Retinal pigment epithelial cell (primary cell): Measurements from ENCODE around the gene RAVER2.

Experiments
- DNase-seq: peaks from one replicate; pipeline ENCODE4 v3.0.0-alpha.2; 2010; ENCODE audit warnings: low read depth
- H3K4me3 ChIP-seq: 2 replicates; pipeline ENCODE4 v1.5.1; 2011; ENCODE audit warnings: mild to moderate bottlenecking, low read length, control low read depth, moderate library complexity
- TF ChIP-seq, protein P1 (sequence below): conservative IDR thresholded peaks from 2 replicates; pipeline ENCODE4 v1.5.1; 2011; ENCODE audit warnings: low read depth, low read length, control low read depth, inconsistent platforms

The RAVER2 gene

GRCh38 chr1:64705591-64705990, 39.3 kb upstream of the RAVER2 start:
- no peak overlapping the region for H3K4me3 ChIP-seq
- TF ChIP-seq, protein P1, sequence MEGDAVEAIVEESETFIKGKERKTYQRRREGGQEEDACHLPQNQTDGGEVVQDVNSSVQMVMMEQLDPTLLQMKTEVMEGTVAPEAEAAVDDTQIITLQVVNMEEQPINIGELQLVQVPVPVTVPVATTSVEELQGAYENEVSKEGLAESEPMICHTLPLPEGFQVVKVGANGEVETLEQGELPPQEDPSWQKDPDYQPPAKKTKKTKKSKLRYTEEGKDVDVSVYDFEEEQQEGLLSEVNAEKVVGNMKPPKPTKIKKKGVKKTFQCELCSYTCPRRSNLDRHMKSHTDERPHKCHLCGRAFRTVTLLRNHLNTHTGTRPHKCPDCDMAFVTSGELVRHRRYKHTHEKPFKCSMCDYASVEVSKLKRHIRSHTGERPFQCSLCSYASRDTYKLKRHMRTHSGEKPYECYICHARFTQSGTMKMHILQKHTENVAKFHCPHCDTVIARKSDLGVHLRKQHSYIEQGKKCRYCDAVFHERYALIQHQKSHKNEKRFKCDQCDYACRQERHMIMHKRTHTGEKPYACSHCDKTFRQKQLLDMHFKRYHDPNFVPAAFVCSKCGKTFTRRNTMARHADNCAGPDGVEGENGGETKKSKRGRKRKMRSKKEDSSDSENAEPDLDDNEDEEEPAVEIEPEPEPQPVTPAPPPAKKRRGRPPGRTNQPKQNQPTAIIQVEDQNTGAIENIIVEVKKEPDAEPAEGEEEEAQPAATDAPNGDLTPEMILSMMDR: no peak
- no peak for DNase-seq

- H3K4me3 ChIP-seq: no peak overlapping the region
- DNase-seq: no peak
- TF ChIP-seq, protein P1: no peak
Measured at GRCh38 chr1:64711266-64711665, 33.6 kb upstream of the RAVER2 start.

DNA sequence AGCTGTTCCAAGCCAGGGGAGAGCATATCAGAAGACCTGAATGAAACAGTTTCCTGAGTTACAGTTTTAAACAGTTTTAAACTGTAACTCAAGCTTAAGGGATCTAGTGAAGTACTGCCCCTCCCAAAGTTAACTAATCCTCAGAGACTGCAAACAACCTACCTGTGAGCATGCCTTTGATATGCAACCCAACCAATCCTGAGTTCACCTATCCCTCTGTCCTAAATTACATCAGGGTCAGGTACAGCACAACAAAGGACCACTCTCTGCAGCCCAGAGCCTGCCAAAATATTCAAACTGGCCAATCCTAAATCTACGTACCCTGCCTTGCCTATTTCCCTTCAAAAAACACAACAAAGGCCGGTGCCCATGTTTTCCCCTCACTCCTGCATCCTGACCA, 32.8 kb upstream of the RAVER2 start:
- TF ChIP-seq, protein P1: no peak
- no peak for DNase-seq
- no peak overlapping the region for H3K4me3 ChIP-seq

DNA sequence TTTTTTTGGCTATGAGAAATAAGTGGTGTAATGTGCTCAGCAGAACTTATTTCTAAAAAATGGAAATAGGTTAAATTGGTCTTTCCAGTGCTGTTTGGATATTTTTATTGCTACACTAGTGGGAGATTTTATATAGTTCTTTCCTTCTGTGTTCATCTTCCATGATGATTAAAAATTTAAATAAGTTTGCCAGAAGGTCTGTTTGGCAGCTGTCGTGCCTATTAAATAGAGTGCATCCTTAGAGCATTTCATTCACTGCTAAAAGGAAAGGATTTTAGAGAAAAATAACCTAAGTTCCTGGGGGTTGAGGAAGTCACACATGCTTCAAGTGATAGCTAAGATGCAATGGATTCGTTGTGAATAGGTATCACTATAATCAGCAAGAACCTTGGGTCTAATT, 29.7 kb upstream of the RAVER2 start:
- TF ChIP-seq, protein P1: no peak
- DNase-seq: no peak
- no peak overlapping the region for H3K4me3 ChIP-seq

GRCh38 chr1:64721135-64721534, 23.7 kb upstream of the RAVER2 start:
- H3K4me3 ChIP-seq: no peak overlapping the region
- TF ChIP-seq, protein P1: no peak
- DNase-seq: no peak

GRCh38 chr1:64721576-64722145, 23.2 kb upstream of the RAVER2 start:
- no peak for DNase-seq
- no peak overlapping the region for H3K4me3 ChIP-seq
- TF ChIP-seq, protein P1: no peak

DNA sequence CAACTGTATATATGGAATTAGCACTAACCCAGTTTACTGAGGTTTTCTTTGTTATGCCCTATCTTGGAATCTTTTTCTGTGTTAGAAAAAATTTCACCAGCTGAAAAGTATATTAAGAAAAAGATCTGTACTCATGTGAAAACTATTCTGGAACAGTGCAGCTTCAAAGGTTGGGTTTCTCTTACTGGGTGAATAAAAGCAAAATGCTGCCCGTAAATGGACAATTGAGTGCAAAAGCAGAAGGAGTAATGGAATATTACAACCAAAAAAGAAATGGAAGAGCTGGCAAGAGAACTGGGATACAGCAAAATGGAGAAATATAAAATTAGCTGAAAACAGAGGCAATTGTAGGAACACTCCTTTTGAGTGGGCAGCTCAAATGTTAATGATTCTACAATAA, 17.0 kb upstream of the RAVER2 start:
- TF ChIP-seq, protein P1: no peak
- no peak for DNase-seq
- H3K4me3 ChIP-seq: no peak overlapping the region
